ENCODE measurements around the gene AVP. TPM values are rescaled to one million over a fixed set of nuclear protein-coding genes. Genes with fewer than 3 reads are reported as not detected.

AVP gene
- total and polyA plus RNA-seq, 2 of the 13 experiments (the other 11 are each of a cell fraction or from before 2014, with no cell fraction given) = 0.12 TPM; not detected in 1

GRCh38 chr20:3088031-3088430 is 3.5 kb upstream of the AVP start (continued):
- TF ChIP-seq ZBTB38 (CRISPR knock-in tag; IDR thresholded peaks at IDR 0.05) = no peak
- TF ChIP-seq NFE2 (CRISPR knock-in tag; IDR thresholded peaks at IDR 0.05) = no peak
- no peak for TF ChIP-seq PAX8 (CRISPR knock-in tag; IDR thresholded peaks at IDR 0.05; ENCODE audit: borderline replicate concordance)

DNA sequence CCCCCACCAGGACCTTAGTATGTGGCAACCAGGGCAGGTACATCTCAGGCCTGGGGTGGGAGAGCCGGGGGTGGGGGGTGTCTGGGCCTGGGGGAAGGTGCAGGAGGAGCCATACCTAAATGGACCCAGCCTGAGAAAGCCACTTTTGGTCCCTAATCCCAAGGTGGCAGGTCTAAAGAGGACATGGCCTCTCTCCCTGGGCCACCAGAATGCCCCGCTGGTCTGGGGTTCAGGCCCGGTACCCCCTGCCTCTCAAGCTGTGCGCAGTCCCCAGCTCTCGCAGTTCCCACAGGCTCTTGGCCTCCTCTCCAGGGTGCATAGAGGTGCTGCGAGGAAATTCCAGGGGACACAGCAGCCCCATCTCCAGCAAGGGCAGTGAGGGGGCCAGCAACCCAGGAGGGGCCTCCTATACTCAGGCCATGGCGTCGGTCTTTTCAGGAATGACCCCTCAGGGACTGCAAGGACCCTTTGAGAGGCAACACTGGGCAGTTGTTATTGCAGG is 1.1 kb upstream of the AVP start:
- Histone ChIP-seq H3K9ac (ENCODE audit: insufficient read depth, low read depth, low read length) (no peak overlapping the region), H4K20me1 (ENCODE audit: insufficient read depth, low read length) (no peaks in the 10 kb centered on the region), H3K36me3 (replicated peaks in 1 of 2; ENCODE audit: control insufficient read depth in 1 of 2, insufficient read depth in 2 of 2, low read length in 2 of 2) (no peaks in the 10 kb centered on the region), H3K4me1 (ENCODE audit: insufficient read depth, low read length) (peaks cover 39% of the 10 kb centered on the region), H2AFZ (ENCODE audit: low read length) (no peak overlapping the region), H3K27me3 (ENCODE audit: control insufficient read depth in 1 of 2, insufficient read depth in 2 of 2, low read length in 2 of 2) (peaks cover 30 to 58% of the 10 kb centered on the region in 2 experiments), H3K79me2 (ENCODE audit: insufficient read depth, low read length) (no peaks in the 10 kb centered on the region), H3K4me3 (replicated peaks in 1 of 3; ENCODE audit: insufficient read depth in 1 of 3, low read depth in 2 of 3, low read length in 3 of 3) (no peak overlapping the region), H3K9me3 (ENCODE audit: low read length) (no peaks in the 10 kb centered on the region), H3K27ac (ENCODE audit: extremely low read length, insufficient read depth, low read length) (no peak overlapping the region), H3K4me2 (ENCODE audit: low read depth, low read length) (no peak overlapping the region)
- TF ChIP-seq EED (CRISPR knock-in tag; IDR thresholded peaks at IDR 0.05) = peak; percentile 47; the same call in 1 of the 2 replicates
- no peak for TF ChIP-seq ZNF343 (CRISPR knock-in tag; IDR thresholded peaks at IDR 0.05)
- FAIRE-seq (no peak), DNase-seq (ENCODE audit: low spot score) (no peak), ATAC-seq (no peak)
- no TSS peak for BruUV-seq (replicated peaks)
- CTCF ChIA-PET (ENCODE audit: low intra/inter-chr PET ratio, low total read pairs) = no interaction called here
- POLR2A ChIA-PET = no interaction called here
- in situ Hi-C loops (cut with HindIII; ENCODE audit: extremely low pct_ligation_motif_present, low pct_unique_long_range_greater_than_20kb) = no loop called here
- 74% methylated on average over 6 of the region's 8 CpGs for WGBS (ENCODE audit: low lambda C conversion rate)
- intact Hi-C loops (cut with micrococcal nuclease; ENCODE audit: unreplicated experiment) = no loop called here

- no peak for DNase-seq (ENCODE audit: low spot score)
- no peaks in the 10 kb centered on the region for H3K79me2 ChIP-seq (ENCODE audit: insufficient read depth, low read length)
- no peaks in the 10 kb centered on the region for H3K9me3 ChIP-seq (ENCODE audit: low read length)
- H4K20me1 ChIP-seq (ENCODE audit: insufficient read depth, low read length) = no peaks in the 10 kb centered on the region
- no peak for FAIRE-seq
- no peak overlapping the region for H3K9ac ChIP-seq (ENCODE audit: insufficient read depth, low read depth, low read length)
- no peak overlapping the region for H3K4me2 ChIP-seq (ENCODE audit: low read depth, low read length)
- POLR2A ChIA-PET = no interaction called here
- H3K4me3 ChIP-seq (replicated peaks in 1 of 3; ENCODE audit: insufficient read depth in 1 of 3, low read depth in 2 of 3, low read length in 3 of 3) = peak overlapping the region in 1 of 3 experiments; percentile 3; a peak in 1 of 6 replicates
- ATAC-seq = peak; percentile 6
- peaks cover 30 to 54% of the 10 kb centered on the region in 2 experiments for H3K27me3 ChIP-seq (ENCODE audit: control insufficient read depth in 1 of 2, insufficient read depth in 2 of 2, low read length in 2 of 2)
- H3K27ac ChIP-seq (ENCODE audit: extremely low read length, insufficient read depth, low read length) = no peak overlapping the region
- in situ Hi-C loops (cut with HindIII; ENCODE audit: extremely low pct_ligation_motif_present, low pct_unique_long_range_greater_than_20kb) = no loop called here
- H2AFZ ChIP-seq (ENCODE audit: low read length) = no peak overlapping the region
- 36% methylated on average over 7 of the region's 7 CpGs for WGBS (ENCODE audit: low lambda C conversion rate)
- H3K36me3 ChIP-seq (replicated peaks in 1 of 2; ENCODE audit: control insufficient read depth in 1 of 2, insufficient read depth in 2 of 2, low read length in 2 of 2) = no peaks in the 10 kb centered on the region
- intact Hi-C loops (cut with micrococcal nuclease; ENCODE audit: unreplicated experiment) = no loop called here
- CTCF ChIA-PET (ENCODE audit: low intra/inter-chr PET ratio, low total read pairs) = no interaction called here
- H3K4me1 ChIP-seq (ENCODE audit: insufficient read depth, low read length) = peaks cover 41% of the 10 kb centered on the region
- BruUV-seq (replicated peaks) = no TSS peak
- no peak for TF ChIP-seq ZBTB33 (CRISPR knock-in tag; IDR thresholded peaks at IDR 0.05)
- TF ChIP-seq, protein P1, sequence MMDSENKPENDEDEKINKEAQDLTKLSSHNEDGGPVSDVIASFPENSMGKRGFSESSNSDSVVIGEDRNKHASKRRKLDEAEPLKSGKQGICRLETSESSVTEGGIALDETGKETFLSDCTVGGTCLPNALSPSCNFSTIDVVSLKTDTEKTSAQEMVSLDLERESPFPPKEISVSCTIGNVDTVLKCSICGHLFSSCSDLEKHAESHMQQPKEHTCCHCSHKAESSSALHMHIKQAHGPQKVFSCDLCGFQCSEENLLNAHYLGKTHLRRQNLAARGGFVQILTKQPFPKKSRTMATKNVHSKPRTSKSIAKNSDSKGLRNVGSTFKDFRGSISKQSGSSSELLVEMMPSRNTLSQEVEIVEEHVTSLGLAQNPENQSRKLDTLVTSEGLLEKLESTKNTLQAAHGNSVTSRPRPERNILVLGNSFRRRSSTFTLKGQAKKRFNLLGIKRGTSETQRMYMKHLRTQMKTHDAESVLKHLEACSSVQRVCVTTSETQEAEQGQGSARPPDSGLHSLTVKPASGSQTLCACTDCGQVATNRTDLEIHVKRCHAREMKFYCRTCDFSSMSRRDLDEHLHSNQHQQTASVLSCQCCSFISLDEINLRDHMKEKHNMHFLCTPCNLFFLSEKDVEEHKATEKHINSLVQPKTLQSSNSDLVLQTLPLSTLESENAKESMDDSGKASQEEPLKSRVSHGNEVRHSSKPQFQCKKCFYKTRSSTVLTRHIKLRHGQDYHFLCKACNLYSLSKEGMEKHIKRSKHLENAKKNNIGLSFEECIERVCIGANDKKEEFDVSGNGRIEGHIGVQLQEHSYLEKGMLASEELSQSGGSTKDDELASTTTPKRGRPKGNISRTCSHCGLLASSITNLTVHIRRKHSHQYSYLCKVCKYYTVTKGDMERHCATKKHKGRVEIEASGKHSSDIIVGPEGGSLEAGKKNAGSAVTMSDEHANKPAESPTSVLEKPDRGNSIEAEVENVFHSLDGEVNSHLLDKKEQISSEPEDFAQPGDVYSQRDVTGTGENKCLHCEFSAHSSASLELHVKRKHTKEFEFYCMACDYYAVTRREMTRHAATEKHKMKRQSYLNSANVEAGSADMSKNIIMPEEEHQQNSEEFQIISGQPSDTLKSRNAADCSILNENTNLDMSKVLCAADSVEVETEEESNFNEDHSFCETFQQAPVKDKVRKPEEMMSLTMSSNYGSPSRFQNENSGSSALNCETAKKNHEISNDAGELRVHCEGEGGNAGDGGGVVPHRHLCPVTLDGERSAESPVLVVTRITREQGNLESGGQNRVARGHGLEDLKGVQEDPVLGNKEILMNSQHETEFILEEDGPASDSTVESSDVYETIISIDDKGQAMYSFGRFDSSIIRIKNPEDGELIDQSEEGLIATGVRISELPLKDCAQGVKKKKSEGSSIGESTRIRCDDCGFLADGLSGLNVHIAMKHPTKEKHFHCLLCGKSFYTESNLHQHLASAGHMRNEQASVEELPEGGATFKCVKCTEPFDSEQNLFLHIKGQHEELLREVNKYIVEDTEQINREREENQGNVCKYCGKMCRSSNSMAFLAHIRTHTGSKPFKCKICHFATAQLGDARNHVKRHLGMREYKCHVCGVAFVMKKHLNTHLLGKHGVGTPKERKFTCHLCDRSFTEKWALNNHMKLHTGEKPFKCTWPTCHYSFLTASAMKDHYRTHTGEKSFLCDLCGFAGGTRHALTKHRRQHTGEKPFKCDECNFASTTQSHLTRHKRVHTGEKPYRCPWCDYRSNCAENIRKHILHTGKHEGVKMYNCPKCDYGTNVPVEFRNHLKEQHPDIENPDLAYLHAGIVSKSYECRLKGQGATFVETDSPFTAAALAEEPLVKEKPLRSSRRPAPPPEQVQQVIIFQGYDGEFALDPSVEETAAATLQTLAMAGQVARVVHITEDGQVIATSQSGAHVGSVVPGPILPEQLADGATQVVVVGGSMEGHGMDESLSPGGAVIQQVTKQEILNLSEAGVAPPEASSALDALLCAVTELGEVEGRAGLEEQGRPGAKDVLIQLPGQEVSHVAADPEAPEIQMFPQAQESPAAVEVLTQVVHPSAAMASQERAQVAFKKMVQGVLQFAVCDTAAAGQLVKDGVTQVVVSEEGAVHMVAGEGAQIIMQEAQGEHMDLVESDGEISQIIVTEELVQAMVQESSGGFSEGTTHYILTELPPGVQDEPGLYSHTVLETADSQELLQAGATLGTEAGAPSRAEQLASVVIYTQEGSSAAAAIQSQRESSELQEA (CRISPR knock-in tag; IDR thresholded peaks at IDR 0.05; ENCODE audit: not compliant biosample characterization) = peak; percentile 49
Measured at GRCh38 chr20:3084986-3085360, 449 bp upstream of the AVP start.

Measured in HepG2 (cell line).